Liver (tissue), 9 donors: ENCODE results near the gene ZDHHC11. TPM values are rescaled to one million over a fixed set of nuclear protein-coding genes. Genes with fewer than 3 reads are reported as not detected.
"Not testable (repeated sequence)": the region's sequence is repeated elsewhere in the genome, so short reads cannot be mapped to it uniquely, and the experiment has no call there.

Experiments
- DNase-seq: peaks from one replicate; pipeline ENCODE4 v3.0.0-alpha.2; 2017; ENCODE audit warnings: low spot score
- H3K27ac ChIP-seq, 2 donors: one replicate each; pipeline ENCODE4 v1.7.0; 2013; ENCODE audit warnings: inconsistent platforms in 2 of 2, low read length in 2 of 2, control low read depth in 1 of 2, low read depth in 1 of 2, mild to moderate bottlenecking in 1 of 2
- H3K27me3 ChIP-seq, 4 donors: one replicate each; pipeline versions ENCODE4 v1.6.1 to v1.7.0; 2013; ENCODE audit warnings: low read length in 3 of 4, inconsistent platforms in 1 of 4, mild to moderate bottlenecking in 1 of 4, moderate library complexity in 1 of 4; ENCODE audit not compliant: control insufficient read depth in 4 of 4, insufficient read depth in 4 of 4
- H3K36me3 ChIP-seq, 4 donors: one replicate each; pipeline versions ENCODE4 v1.6.1 to v1.7.0; 2013; ENCODE audit warnings: low read length in 3 of 4, mild to moderate bottlenecking in 3 of 4, low read depth in 1 of 4, moderate library complexity in 1 of 4; ENCODE audit not compliant: control insufficient read depth in 4 of 4, insufficient read depth in 3 of 4
- H3K4me1 ChIP-seq, 4 donors: one replicate each; pipeline versions ENCODE4 v1.6.1 to v1.7.0; 2013; ENCODE audit warnings: low read length in 3 of 4, mild to moderate bottlenecking in 3 of 4, moderate library complexity in 1 of 4; ENCODE audit not compliant: control insufficient read depth in 4 of 4, insufficient read depth in 4 of 4
- H3K4me3 ChIP-seq, 3 donors: one replicate each; pipeline versions ENCODE4 v1.6.1 to v1.7.0; 2013; ENCODE audit warnings: low read length in 3 of 3, control low read depth in 1 of 3, low read depth in 1 of 3, mild to moderate bottlenecking in 1 of 3
- H3K9ac ChIP-seq, 2 donors: one replicate each; pipeline ENCODE4 v1.7.0; 2013; ENCODE audit warnings: low read length in 2 of 2, mild to moderate bottlenecking in 2 of 2, moderate library complexity in 2 of 2, control low read depth in 1 of 2, low read depth in 1 of 2
- H3K9me3 ChIP-seq, 4 donors: one replicate each; pipeline versions ENCODE4 v1.6.1 to v1.7.0; 2013; ENCODE audit warnings: low read length in 3 of 4; ENCODE audit not compliant: control insufficient read depth in 4 of 4
- HNF4A ChIP-seq, 2 donors: conservative IDR thresholded peaks; 2 replicates each; pipeline ENCODE4 v1.6.1; 2016; ENCODE audit warnings: antibody characterized with exemption in 2 of 2, mild to moderate bottlenecking in 2 of 2
- RAD21 ChIP-seq, 2 donors: IDR thresholded peaks; 2 replicates each; pipeline ENCODE4 v1.6.1; 2016; ENCODE audit warnings: antibody characterized with exemption in 2 of 2, mild to moderate bottlenecking in 2 of 2
- RXRA ChIP-seq, 2 donors: IDR thresholded peaks; 2 replicates each; pipeline ENCODE4 v1.6.1; 2017 to 2018; ENCODE audit warnings: antibody characterized with exemption in 2 of 2, mild to moderate bottlenecking in 1 of 2
- SP1 ChIP-seq: IDR thresholded peaks from 2 replicates; pipeline ENCODE4 v1.6.1; 2018; ENCODE audit warnings: antibody characterized with exemption, mild to moderate bottlenecking
- YY1 ChIP-seq: IDR thresholded peaks from 2 replicates; pipeline ENCODE4 v1.6.1; 2016; ENCODE audit warnings: antibody characterized with exemption, mild to moderate bottlenecking
- WGBS: extraction: QIAGEN DNeasy Blood & Tissue Kit; methylation state at CpG from one replicate; pipeline ENCODE4 v1.1.7; 2013; 5-methylcytosine and 5-hydroxymethylcytosine counted together
- polyA plus RNA-seq, 2 donors: library from polyadenylated mRNA; stranded (reverse) in 1 of 2; unstranded in 1 of 2; fragments of 200-250 nt in 1 of 2; fragments of >200 nt in 1 of 2; fragmentation: Nextera tagmentation in 1 of 2; extraction: Ambion mirVana in 1 of 2; gene quantifications; one replicate each; pipeline versions ENCODE4 v1.2.1 to v1.2.3, GENCODE V29; 2013 to 2015
- total RNA-seq, 2 donors: library from RNA; depleted of rRNA; stranded (reverse); fragments of >200 nt; gene quantifications; one replicate each; pipeline ENCODE4 v1.2.3, GENCODE V29; 2014
- donor health status: healthy.
- donor health status: healthy.
- donor health status: healthy.
- donor health status: healthy.
- donor health status: healthy.

ZDHHC11 gene
- total and polyA plus RNA-seq, 4 donors, result 0.93 to 3.2 (median 1.3) TPM

GRCh38 chr5:835933-836612, 14.7 kb downstream of the ZDHHC11 start:
- H3K4me1 ChIP-seq, H3K27ac ChIP-seq, H3K9ac ChIP-seq, H3K36me3 ChIP-seq, H3K4me3 ChIP-seq, H3K9me3 ChIP-seq, H3K27me3 ChIP-seq: not testable (repeated sequence)
- peak; percentile 14 for DNase-seq
- TF ChIP-seq RAD21 (IDR thresholded peaks at IDR 0.05), result peak in 1 of 2 donors; percentile 43
- TF ChIP-seq HNF4A (conservative IDR thresholded peaks at IDR 0.05), result peak; percentile 22 to 44
- TF ChIP-seq RXRA (IDR thresholded peaks at IDR 0.05), result peak in 1 of 2 donors; percentile 49
- TF ChIP-seq SP1, result peak; percentile 41
- WGBS, result 38% methylated on average over 7 of the region's 7 CpGs

GRCh38 chr5:834013-834412, 16.8 kb downstream of the ZDHHC11 start:
- H3K27ac ChIP-seq, H3K9ac ChIP-seq, H3K36me3 ChIP-seq, H3K9me3 ChIP-seq, H3K4me3 ChIP-seq, H3K4me1 ChIP-seq, H3K27me3 ChIP-seq: not testable (repeated sequence)
- peak; percentile 19 for DNase-seq
- 75% methylated on average over 2 of the region's 2 CpGs for WGBS

- H3K9ac ChIP-seq, H3K27ac ChIP-seq, H3K36me3 ChIP-seq, H3K4me3 ChIP-seq, H3K4me1 ChIP-seq, H3K9me3 ChIP-seq, H3K27me3 ChIP-seq, DNase-seq: not testable (repeated sequence)
- 98% methylated on average over 17 of the region's 19 CpGs for WGBS
Observed at GRCh38 chr5:828194-828593, 22.6 kb downstream of the ZDHHC11 start.

DNA sequence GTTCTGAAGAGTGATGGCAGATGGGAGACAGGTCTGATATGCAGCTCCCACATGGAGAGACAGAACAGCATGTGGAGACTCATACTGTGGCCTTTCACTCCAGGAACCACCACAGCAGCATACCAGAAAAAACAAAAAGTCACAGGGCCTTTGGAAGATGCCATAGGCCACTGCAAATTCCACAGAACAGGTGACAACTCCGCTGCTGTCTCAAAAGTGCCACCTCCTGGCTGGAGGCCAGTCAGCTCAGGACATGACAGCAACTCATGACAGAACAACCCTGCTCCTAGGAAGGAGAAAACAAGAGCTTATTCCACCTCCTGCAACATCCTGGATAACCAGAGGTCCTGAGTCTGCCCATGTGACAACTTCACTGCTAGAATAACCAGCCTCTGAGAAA, 25.2 kb downstream of the ZDHHC11 start:
- DNase-seq, H3K9ac ChIP-seq, H3K4me3 ChIP-seq, H3K4me1 ChIP-seq, H3K9me3 ChIP-seq, H3K36me3 ChIP-seq, H3K27me3 ChIP-seq, H3K27ac ChIP-seq: not testable (repeated sequence)
- WGBS, result 35% methylated on average over 1 of the region's 1 CpG

DNA sequence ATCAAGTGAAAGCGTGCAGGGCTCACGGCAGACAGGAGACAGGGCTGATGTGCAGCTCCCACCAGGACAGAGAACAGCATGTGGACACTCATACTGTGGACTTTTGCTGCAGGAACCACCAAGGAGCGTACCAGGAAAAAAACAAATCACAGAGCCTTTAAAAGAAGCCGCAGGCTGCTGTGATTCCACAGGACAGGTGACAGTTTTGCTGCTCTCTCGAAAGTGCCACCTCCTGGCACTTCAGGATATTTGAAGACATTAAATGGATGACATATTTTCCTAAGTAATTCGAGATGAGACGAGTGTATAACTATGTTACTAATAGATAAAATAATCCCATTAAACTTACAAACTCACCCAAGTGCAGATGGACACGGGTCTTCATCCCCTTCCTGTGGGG, 29.3 kb downstream of the ZDHHC11 start:
- Histone ChIP-seq H3K27ac (no peak overlapping the region), H3K27me3 (no peaks in the 10 kb centered on the region), H3K36me3 (peaks cover 0 to 2% (median 0%) of the 10 kb centered on the region in 4 donors), H3K4me1 (peaks cover 0 to 9% (median 2%) of the 10 kb centered on the region in 4 donors), H3K9me3 (no peaks in the 10 kb centered on the region), H3K9ac (no peak overlapping the region), H3K4me3 (no peak overlapping the region)
- DNase-seq, result no peak
- 93% methylated on average over 8 of the region's 8 CpGs for WGBS
- TF ChIP-seq RAD21 (IDR thresholded peaks at IDR 0.05), result peak in 1 of 2 donors; percentile 5
- TF ChIP-seq YY1, result no peak
